AG10803 (cell line): ENCODE measurements around the gene PTGS2.

Experiments
- DNase-seq: peaks from one replicate; pipeline ENCODE4 v3.0.0; 2010; ENCODE audit warnings: low read depth
- H3K4me3 ChIP-seq: 2 replicates; pipeline ENCODE4 v1.5.1; 2011; ENCODE audit warnings: mild to moderate bottlenecking, low read length, control low read depth
- TF ChIP-seq, protein P1 (sequence below): conservative IDR thresholded peaks from 2 replicates; pipeline ENCODE4 v1.5.1; 2011; ENCODE audit warnings: mild to moderate bottlenecking, low read length, control low read depth, inconsistent platforms

The PTGS2 gene

DNA sequence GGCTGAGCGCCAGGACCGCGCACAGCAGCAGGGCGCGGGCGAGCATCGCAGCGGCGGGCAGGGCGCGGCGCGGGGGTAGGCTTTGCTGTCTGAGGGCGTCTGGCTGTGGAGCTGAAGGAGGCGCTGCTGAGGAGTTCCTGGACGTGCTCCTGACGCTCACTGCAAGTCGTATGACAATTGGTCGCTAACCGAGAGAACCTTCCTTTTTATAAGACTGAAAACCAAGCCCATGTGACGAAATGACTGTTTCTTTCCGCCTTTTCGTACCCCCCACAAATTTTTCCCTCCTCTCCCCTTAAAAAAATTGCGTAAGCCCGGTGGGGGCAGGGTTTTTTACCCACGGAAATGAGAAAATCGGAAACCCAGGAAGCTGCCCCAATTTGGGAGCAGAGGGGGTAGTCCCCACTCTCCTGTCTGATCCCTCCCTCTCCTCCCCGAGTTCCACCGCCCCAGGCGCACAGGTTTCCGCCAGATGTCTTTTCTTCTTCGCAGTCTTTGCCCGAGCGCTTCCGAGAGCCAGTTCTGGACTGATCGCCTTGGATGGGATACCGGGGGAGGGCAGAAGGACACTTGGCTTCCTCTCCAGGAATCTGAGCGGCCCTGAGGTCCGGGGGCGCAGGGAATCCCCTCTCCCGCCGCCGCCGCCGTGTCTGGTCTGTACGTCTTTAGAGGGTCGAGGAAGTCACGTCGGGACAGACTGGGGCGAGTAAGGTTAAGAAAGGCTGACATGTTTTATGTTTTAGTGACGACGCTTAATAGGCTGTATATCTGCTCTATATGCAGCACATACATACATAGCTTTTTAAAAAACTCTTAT, at the start of gene PTGS2:
PTGS2 (minus strand) TSS at position 179 of the 817 bp plus-strand sequence; CDS start at position 46, 133 bp downstream.
- peak within 1 kb of the TSS; percentile 72 for H3K4me3 ChIP-seq
- TF ChIP-seq, protein P1, sequence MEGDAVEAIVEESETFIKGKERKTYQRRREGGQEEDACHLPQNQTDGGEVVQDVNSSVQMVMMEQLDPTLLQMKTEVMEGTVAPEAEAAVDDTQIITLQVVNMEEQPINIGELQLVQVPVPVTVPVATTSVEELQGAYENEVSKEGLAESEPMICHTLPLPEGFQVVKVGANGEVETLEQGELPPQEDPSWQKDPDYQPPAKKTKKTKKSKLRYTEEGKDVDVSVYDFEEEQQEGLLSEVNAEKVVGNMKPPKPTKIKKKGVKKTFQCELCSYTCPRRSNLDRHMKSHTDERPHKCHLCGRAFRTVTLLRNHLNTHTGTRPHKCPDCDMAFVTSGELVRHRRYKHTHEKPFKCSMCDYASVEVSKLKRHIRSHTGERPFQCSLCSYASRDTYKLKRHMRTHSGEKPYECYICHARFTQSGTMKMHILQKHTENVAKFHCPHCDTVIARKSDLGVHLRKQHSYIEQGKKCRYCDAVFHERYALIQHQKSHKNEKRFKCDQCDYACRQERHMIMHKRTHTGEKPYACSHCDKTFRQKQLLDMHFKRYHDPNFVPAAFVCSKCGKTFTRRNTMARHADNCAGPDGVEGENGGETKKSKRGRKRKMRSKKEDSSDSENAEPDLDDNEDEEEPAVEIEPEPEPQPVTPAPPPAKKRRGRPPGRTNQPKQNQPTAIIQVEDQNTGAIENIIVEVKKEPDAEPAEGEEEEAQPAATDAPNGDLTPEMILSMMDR: peak; percentile 61
- DNase-seq: peak; percentile 92

DNA sequence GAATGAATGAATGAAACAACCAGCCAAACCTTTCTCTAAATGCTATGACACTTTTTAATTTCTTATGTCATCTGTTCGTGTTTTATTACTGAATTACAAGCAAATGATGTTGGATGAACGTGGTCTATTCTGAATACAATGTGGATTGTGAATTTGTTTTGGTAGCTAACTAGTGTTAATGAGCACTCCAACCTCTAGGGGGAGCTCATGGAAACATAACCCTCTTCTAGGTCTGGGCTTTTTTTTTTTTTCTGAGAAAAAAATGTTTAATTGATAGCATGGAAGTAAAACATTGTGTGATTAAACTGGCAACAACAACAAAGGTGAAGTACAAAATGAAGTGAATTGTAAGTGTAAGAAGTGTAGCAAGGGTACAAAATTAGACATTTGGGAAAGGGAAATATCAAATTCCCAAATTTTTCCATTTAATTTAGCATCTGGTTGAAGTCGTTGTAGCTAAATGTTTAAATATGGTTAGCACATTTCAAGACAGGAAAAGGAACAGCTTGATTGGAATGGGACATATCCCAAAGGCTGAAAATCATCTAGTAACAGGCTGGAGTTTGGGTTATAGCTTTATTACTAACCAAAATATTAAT, 42.6 kb upstream of the PTGS2 start:
- no peak overlapping the region for H3K4me3 ChIP-seq
- peak; percentile 39 for DNase-seq
- TF ChIP-seq, protein P1: peak; percentile 74

DNA sequence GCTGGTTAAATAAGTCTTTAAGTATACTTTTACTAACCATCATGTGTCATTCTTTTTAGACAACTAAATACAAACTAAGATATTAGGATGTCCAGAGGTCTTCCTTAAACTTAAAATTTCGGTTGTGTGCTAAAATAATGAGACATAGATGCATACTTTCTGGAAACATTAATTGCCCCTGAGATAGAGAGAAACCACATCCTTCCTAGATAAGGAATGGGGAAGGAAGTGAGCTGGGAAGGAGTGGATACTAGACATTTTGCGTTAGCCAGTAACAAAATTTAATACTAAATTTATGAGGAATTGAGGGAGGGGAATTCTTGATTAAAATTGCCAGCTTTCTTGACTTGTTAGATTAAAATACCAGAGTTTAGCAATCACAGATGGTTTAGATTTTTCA, 37.1 kb upstream of the PTGS2 start:
- TF ChIP-seq, protein P1: no peak
- no peak overlapping the region for H3K4me3 ChIP-seq
- DNase-seq: no peak

DNA sequence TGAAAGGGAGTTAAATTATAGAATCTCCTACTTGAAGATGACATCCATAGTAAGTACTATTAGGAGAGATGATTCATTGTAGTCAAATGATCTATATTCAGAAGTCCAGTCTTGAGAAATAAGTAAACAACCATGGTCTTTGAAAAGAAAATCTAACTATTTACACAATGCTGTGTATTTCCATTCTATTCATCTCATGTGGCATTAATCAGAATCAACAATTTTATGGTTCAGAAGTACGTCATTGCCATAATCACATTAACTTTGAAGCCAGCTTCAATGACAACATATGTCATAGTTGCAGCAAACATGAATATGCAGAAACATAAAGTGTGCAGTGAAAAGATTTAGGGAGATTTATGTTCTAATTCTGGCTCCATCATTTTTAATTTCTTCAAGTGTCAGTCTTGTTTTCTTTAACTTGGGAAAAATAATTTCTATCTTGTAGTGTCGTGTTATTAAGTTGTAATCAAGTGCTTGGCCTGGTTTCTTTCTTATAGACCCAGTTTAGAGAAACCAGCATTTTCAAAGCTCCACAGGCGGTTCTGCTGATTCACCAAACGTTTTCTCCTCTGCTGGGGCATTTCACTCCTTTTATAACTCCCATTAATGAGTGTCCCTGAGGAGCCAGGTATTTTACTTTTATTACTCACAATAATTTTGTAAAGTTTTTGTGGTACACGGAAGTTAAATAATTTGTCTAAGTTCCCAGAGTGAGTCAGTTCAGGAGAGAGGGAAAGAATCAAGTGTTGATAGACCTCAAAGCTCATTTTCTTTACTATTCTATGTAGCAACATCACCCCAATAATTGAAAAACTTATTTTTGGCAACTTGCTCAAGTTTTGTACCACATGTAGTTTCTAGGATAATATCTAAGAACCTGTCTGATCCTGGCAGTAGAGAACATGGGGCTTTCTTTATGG, 35.9 kb upstream of the PTGS2 start:
- DNase-seq: peak; percentile 3
- TF ChIP-seq, protein P1: no peak
- no peak overlapping the region for H3K4me3 ChIP-seq

DNA sequence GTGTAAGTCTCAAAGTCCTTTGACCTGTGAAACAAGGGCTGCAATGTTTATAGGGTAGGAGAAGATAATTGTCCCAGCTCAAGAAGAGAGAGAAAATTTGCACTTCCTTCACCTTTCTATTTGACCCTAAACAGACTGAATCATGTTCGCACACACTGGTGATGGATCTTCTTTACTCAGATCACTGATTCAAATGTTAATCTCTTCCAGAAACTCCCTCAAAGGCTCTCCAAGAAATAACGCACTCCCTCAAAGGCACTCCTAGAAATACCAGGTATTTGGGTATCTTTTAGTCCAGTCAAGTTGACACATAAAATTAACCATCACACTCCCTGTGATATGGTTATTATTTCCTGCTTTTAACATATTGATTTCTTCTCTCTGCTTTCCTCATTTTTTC, 30.5 kb upstream of the PTGS2 start:
- H3K4me3 ChIP-seq: no peak overlapping the region
- DNase-seq: no peak
- TF ChIP-seq, protein P1: no peak

DNA sequence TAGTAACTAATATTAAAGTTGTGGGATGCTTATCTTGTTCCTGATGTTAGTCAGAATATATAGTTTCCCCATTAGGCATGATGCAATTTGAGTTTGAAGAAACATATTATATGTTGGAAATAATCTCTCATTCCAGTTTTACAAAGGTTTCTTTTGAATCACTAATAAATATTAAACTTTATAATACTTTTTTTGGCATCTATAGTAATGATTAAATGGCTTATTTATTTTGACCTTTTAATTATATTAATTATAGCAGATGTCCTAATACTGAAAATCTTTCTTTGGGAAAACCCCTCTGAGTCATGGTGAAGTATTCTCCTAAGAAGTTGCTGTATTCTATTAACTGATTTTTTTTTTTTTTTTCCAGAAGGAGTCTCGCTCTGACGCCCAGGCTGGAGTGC, 28.5 kb upstream of the PTGS2 start:
- no peak overlapping the region for H3K4me3 ChIP-seq
- no peak for DNase-seq
- TF ChIP-seq, protein P1: no peak
